Measurements from ENCODE around the gene NR6A1.

DNA sequence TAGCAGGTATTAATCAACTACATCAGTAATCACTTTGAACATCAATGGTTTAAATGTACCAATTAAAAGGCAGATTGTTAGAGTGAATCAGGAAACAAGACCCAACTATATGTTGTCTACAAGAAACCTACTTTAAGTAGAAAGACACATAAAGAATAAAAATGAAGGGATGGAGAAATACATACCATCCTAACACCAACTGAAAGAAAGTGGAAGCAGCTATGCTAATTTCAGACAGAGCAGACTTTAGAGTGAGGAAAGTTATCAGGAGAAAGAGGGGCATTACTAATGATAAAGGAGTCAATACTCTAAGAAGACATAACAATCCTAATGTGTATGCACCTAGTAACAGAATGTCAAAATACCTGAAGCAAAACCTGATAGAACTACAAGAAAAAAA is 125.8 kb downstream of the NR6A1 start:
- TF ChIP-seq, protein P1, sequence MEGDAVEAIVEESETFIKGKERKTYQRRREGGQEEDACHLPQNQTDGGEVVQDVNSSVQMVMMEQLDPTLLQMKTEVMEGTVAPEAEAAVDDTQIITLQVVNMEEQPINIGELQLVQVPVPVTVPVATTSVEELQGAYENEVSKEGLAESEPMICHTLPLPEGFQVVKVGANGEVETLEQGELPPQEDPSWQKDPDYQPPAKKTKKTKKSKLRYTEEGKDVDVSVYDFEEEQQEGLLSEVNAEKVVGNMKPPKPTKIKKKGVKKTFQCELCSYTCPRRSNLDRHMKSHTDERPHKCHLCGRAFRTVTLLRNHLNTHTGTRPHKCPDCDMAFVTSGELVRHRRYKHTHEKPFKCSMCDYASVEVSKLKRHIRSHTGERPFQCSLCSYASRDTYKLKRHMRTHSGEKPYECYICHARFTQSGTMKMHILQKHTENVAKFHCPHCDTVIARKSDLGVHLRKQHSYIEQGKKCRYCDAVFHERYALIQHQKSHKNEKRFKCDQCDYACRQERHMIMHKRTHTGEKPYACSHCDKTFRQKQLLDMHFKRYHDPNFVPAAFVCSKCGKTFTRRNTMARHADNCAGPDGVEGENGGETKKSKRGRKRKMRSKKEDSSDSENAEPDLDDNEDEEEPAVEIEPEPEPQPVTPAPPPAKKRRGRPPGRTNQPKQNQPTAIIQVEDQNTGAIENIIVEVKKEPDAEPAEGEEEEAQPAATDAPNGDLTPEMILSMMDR (IDR thresholded peaks at IDR 0.05), result no peak
- no peak for TF ChIP-seq ZFX (IDR thresholded peaks at IDR 0.05; ENCODE audit: borderline replicate concordance)

Measured in 22Rv1 (cell line).